HG03521 (cell line): Measurements from ENCODE around the gene MAGI3.
"Not testable (repeated sequence)": the region's sequence is repeated elsewhere in the genome, so short reads cannot be mapped to it uniquely, and the experiment has no call there.

Source experiments
- ATAC-seq: cut with Tn5 transposase; IDR thresholded peaks from one replicate; pipeline ENCODE4 v1.9.1; 2021; ENCODE audit warnings: mild to moderate bottlenecking, moderate library complexity; ENCODE audit not compliant: unreplicated experiment

Gene MAGI3

DNA sequence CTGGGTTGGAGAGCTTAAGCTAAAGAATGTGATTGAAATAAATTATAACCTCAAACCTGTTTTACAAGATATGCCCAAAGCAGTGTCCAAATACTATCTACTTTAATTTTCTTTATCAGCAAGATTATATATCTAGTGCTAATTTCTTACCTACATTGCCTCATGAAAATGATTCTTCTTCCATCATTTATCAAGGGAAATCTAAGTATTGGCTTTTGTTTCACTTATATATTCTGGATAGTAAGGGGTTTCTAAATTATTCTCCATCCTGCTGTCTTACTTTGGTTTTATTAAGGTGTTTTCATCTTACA, 287.8 kb downstream of the MAGI3 start:
- no peak for ATAC-seq

DNA sequence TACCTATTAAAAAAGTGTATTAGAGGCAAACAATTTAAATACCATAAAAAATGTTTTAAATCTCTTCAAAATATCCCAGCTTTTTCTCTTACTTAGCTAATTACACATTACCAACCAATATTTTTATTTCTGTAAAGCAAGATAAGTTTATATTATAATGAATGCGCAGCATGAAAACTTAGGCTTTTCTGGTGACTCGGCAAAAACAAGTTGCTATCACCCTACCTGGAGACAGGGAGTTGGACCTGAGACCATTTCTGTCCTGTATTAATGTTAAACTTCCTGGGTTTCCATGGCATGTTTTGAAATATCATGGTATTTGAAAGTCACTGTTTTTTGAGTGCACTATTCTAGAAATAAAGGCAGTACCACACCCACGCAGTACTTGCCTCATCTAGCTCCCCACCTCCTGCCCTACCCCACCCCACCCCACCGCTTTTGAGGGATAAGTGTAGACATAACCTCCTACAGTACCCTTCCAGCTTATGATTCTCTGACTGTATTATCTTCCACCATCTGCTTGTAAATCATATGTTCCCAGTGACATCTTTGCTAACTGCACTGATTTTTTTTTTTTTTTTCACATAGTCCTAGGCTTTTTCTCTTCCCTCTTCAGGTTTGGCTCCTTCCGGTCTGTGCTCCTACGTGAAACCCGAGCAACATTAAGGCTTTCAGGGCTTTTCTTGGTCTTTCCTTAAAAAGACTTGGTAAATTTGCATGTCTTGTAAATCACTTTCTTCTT, 291.5 kb downstream of the MAGI3 start:
- no peak for ATAC-seq

DNA sequence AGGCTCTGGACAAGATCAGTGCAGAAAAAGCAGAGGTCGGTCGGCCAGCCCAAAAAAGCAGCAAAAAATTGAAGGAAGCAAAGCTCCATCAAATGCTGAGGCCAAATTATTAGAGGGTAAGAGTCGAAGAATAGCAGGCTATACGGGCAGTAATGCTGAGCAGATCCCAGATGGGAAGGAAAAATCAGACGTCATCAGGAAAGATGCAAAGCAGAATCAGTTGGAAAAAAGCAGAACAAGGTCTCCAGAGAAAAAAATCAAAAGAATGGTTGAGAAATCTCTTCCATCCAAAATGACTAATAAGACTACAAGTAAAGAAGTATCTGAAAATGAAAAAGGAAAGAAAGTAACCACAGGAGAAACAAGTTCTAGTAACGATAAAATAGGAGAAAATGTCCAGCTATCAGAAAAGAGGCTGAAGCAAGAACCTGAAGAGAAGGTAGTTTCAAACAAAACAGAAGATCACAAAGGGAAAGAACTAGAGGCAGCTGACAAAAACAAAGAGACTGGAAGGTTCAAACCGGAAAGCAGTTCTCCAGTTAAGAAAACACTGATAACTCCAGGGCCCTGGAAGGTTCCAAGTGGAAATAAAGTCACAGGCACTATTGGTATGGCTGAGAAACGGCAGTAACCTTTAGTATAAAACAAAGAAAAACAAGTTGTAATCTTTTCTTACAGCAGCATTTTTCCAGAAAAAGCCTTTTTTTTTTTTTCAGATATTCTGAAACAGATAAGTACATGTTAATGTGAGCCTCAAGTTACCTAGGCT, 293.3 kb downstream of the MAGI3 start:
- no peak for ATAC-seq

GRCh38 chr1:113684153-113684541, 293.8 kb downstream of the MAGI3 start:
- ATAC-seq: no peak

GRCh38 chr1:113686891-113687618, 296.7 kb downstream of the MAGI3 start:
- no peak for ATAC-seq

GRCh38 chr1:113691184-113691583, 300.9 kb downstream of the MAGI3 start:
- ATAC-seq: no peak

DNA sequence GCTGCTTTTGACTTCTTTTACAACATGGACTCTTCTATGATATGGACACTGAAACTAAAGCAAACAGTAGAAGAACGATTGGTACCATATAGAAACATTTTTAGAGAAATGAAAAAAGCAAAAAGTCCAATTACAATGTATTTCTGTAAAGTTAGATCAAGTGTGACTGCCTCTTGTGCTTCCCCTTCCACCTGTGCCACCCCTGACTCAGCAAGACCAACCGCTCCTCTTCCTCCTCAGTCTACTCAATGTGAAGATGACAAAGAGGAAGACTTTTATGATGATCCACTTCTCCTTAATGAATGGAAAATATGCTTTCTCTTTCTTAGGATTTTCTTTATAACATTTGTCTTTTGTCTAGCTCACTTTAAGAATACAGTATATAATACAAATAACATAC, 302.0 kb downstream of the MAGI3 start:
- no peak for ATAC-seq

DNA sequence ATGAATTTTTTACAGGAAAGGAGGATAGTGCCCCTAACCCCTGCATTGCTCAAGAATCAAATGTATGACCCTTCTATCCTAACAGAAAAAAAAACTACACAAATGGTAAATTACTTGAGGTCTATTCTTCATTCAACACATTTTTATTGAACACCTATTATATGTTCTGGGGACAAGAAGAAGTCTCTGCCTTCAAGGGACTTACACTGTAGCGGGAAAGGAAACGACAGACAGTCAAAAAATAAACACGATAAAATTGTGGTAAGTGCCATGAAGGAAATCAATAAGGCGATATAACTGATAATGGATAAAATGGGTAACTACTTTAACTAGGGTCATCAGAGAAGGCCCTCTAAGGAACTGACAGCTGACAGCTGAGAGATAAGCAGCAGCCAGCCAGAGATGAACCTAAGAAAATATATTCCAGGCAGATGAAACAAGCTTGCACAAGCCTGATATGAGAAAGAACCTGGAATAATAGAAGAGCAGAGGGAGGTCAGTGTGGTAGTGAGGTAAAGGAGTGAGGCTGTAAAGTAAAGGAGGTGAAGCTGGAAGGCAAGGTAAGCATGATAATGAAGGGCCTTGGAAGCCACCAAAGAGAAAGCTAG, 302.6 kb downstream of the MAGI3 start:
- ATAC-seq: no peak

- no peak for ATAC-seq
Measured at GRCh38 chr1:113694910-113695309, 304.6 kb downstream of the MAGI3 start.

GRCh38 chr1:113701429-113701828, 311.1 kb downstream of the MAGI3 start:
- ATAC-seq: no peak

DNA sequence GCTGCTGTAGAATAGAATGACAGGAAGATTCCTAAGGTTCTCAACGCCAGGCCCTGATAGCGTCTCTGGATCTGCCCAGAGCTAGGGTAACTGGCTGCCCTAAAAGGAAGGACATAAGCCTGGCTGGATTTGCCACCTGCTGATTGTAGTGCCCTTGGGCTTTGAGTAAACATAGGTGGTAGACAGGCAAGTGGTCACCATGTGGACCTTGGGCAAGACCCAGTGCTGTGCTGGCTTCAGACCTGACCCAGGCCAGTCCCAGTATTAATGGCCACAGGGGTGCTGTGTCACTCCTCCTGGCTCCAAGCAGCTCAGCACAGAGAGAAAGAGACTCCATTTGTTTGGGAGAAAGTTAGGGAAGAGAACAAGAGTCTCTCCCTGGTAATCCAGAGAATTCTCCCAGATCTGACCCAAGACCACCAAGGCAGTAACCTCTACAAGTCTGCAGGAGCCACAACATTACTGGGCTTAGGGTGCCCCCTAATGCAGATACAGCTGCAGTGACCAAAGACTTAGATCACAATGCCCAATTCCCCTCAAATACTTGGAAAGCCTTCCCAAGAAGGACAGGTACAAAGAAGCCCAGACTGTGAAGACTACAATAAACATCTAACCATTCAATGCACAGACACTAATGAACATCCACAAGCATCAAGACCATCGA, 324.4 kb downstream of the MAGI3 start:
- ATAC-seq: no peak

DNA sequence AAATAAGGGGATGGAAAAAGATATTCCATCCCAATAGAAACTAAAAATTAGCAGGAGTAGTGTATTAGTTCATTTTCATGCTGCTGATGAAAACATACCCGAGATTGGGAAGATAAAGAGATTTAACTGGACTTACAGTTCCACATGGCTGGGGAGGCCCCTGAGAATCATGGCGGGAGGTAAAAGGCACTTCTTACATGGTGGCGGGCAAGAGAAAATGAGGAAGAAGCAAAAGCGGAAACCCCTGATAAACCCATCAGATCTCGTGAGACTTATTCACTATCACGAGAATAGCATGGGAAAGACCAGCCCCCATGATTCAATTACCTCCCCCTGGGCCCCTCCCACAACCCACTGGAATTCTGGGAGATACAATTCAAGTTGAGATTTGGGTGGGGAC, 327.2 kb downstream of the MAGI3 start:
- not testable (repeated sequence) for ATAC-seq

- not testable (repeated sequence) for ATAC-seq
Measured at GRCh38 chr1:113718621-113719020, 328.3 kb downstream of the MAGI3 start.

GRCh38 chr1:113721010-113721409, 330.7 kb downstream of the MAGI3 start:
- ATAC-seq: no peak

GRCh38 chr1:113732802-113733201, 342.5 kb downstream of the MAGI3 start:
- no peak for ATAC-seq

DNA sequence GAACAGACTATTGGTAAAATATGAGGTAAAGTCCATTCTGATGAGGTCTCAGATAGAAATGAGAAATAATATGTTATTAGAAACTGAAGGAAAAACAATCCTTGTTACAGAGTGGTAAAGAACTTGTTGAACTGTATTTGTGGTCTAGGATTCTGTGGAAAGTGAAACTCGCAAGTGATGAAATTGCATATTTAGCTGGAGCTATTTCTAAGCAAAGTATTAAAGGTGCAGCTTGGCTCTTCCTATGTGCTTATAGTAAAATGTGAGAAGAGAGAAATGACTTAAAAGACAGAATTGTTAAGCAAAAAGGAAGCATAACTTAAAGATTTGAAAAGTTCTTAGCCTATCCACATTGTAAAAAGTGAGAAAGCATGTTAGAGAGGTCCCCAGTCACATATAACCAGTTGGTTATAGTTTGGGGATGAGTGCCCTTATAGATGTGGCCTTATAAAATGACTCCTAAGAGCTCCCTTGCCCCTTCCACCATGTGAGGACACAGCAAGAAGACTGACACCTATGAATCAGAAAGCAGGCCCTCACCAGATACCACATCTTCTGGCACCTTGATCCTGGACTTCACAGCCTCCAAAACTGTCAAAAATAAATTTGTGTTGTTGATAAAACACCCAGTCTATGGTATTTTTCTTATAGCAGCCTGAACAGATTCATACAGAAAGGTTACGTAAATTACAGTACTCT, 344.2 kb downstream of the MAGI3 start:
- ATAC-seq: no peak
